ENCODE data around the gene HOXA11. TPM values are rescaled to one million over a fixed set of nuclear protein-coding genes. Genes with fewer than 3 reads are reported as not detected.

Gene HOXA11
- total RNA-seq, 1 experiment from 2014 or later, result not detected

GRCh38 chr7:27203964-27204594, 19.0 kb upstream of the HOXA11 start:
- no peak overlapping the region for H2AFZ ChIP-seq (ENCODE audit: low read length)
- Mint-ChIP-seq H3K4me3 (no peak overlapping the region; a peak in 1 of 5 replicates), H3K4me1 (peaks cover 8 to 20% of the 10 kb centered on the region in 2 experiments; a peak in 3 of 4 replicates), H3K36me3 (ENCODE audit: insufficient read depth in 1 of 3, low read depth in 3 of 3) (peaks cover 0 to 2% (median 0%) of the 10 kb centered on the region in 3 experiments; a peak in 1 of 7 replicates), H3K9me3 (peaks cover 7 to 8% of the 10 kb centered on the region in 2 experiments; a peak in 4 of 5 replicates), H3K27ac (no peak overlapping the region), H3K27me3 (ENCODE audit: low read depth) (peaks cover 95% of the 10 kb centered on the region)
- no peaks in the 10 kb centered on the region for H3K4me1 ChIP-seq (ENCODE audit: insufficient read depth, low read length)
- H3T11ph ChIP-seq (ENCODE audit: low read length), result no peak overlapping the region
- H4K8ac ChIP-seq (replicated peaks; ENCODE audit: insufficient read length, low read depth, low read length), result no peak overlapping the region
- no peak overlapping the region for H4K5ac ChIP-seq (ENCODE audit: insufficient read length, low read depth, low read length)
- no peak overlapping the region for H2BK5ac ChIP-seq (ENCODE audit: insufficient read length, low read length)
- H3K4me2 ChIP-seq (ENCODE audit: insufficient read depth, insufficient read length, low read length), result no peak overlapping the region
- no peak overlapping the region for H3K18ac ChIP-seq (ENCODE audit: insufficient read length, low read depth, low read length)
- no peaks in the 10 kb centered on the region for H3K9me3 ChIP-seq (ENCODE audit: control insufficient read depth, low read depth, low read length)
- H3K9ac ChIP-seq (ENCODE audit: extremely low read depth, insufficient read length, low read length), result no peak overlapping the region
- H2BK120ac ChIP-seq (ENCODE audit: low read depth, low read length, poor library complexity, severe bottlenecking), result no peak overlapping the region
- H3K14ac ChIP-seq (ENCODE audit: insufficient read depth, low read length), result no peak overlapping the region
- no peak overlapping the region for H4K91ac ChIP-seq (ENCODE audit: insufficient read length, low read depth, low read length)
- H3K27me3 ChIP-seq (ENCODE audit: insufficient read depth, low read length), result peaks cover 93% of the 10 kb centered on the region
- no CpG with 5 or more reads among the region's 4 CpGs for WGBS (ENCODE audit: extremely low coverage, insufficient read length, low lambda C conversion rate)
- no peak for DNase-seq
- no peaks in the 10 kb centered on the region for H4K20me1 ChIP-seq (ENCODE audit: control insufficient read depth, insufficient read depth, insufficient read length)
- H3K23me2 ChIP-seq (ENCODE audit: insufficient read length, low read depth, low read length, poor library complexity, severe bottlenecking), result no peaks in the 10 kb centered on the region
- H3K4ac ChIP-seq (ENCODE audit: low read depth, low read length), result no peak overlapping the region
- H3K27ac ChIP-seq (ENCODE audit: insufficient read length, low read depth, low read length), result no peak overlapping the region
- no peak overlapping the region for H3K23ac ChIP-seq (ENCODE audit: insufficient read length, low read depth, low read length)
- H2BK15ac ChIP-seq (ENCODE audit: low read depth, low read length), result no peak overlapping the region
- H3K79me1 ChIP-seq (ENCODE audit: insufficient read depth, low read depth, low read length, poor library complexity, severe bottlenecking), result no peaks in the 10 kb centered on the region
- no peak overlapping the region for H3K56ac ChIP-seq (ENCODE audit: insufficient read length, low read depth, low read length)
- no peak overlapping the region for H2BK12ac ChIP-seq (ENCODE audit: insufficient read length, low read depth, low read length)
- no peaks in the 10 kb centered on the region for H3K79me2 ChIP-seq (ENCODE audit: insufficient read depth, low read length)
- TF ChIP-seq CTCF (conservative IDR thresholded peaks at IDR 0.05), result no peak
- H2BK20ac ChIP-seq (ENCODE audit: low read depth, low read length, poor library complexity, severe bottlenecking), result no peak overlapping the region
- H2AK5ac ChIP-seq (ENCODE audit: insufficient read length, low read length), result no peak overlapping the region

All from H9 (cell line).